Measurements from ENCODE around the gene ZFAND2B. TPM values are rescaled to one million over a fixed set of nuclear protein-coding genes. Genes with fewer than 3 reads are reported as not detected.

The ZFAND2B gene
- total RNA-seq, 1 experiment from 2014 or later = 16.4 TPM

DNA sequence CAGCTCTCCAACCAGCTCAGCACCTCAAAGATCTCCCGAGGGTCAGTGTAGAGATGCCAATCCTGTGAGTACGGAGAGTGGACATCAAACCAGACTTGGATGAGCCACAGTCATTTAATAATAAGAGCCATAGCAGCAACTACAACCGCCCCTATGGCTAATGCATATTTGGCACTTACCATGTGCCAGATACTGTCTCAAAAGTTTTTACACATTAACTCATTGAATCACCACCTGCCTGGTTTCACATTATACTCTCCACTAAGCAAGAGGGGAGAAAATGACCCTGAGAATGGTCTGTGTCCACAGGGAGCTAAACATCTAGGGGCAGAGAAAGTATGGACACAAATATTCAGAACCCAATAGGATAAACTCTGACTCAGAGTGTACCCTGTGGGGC, 32.4 kb upstream of the ZFAND2B start:
- peaks cover 8 to 27% (median 24%) of the 10 kb centered on the region in 3 experiments for H3K36me3 Mint-ChIP-seq (ENCODE audit: insufficient read depth in 1 of 3, low read depth in 3 of 3)

More for the DNA sequence above, 32.4 kb upstream of the ZFAND2B start:
- no peak overlapping the region for H3K14ac ChIP-seq (ENCODE audit: insufficient read depth, low read length)
- H3K9ac ChIP-seq (ENCODE audit: extremely low read depth, insufficient read length, low read length) = no peak overlapping the region
- no CpG with 5 or more reads among the region's 3 CpGs for WGBS (ENCODE audit: extremely low coverage, insufficient read length, low lambda C conversion rate)
- H3K23me2 ChIP-seq (ENCODE audit: insufficient read length, low read depth, low read length, poor library complexity, severe bottlenecking) = peaks cover 20% of the 10 kb centered on the region
- H4K8ac ChIP-seq (replicated peaks; ENCODE audit: insufficient read length, low read depth, low read length) = no peak overlapping the region
- H3K4ac ChIP-seq (ENCODE audit: low read depth, low read length) = no peak overlapping the region
- H3K79me2 ChIP-seq (ENCODE audit: insufficient read depth, low read length) = no peaks in the 10 kb centered on the region
- Mint-ChIP-seq H3K4me1 (peaks cover 15 to 19% of the 10 kb centered on the region in 2 experiments), H3K27me3 (ENCODE audit: low read depth) (no peaks in the 10 kb centered on the region; the same call in 1 of the 2 replicates), H3K27ac (no peak overlapping the region), H3K9me3 (no peaks in the 10 kb centered on the region; a peak in 2 of 5 replicates), H3K4me3 (no peak overlapping the region)
- H3K79me1 ChIP-seq (ENCODE audit: insufficient read depth, low read depth, low read length, poor library complexity, severe bottlenecking) = no peaks in the 10 kb centered on the region
- no peak overlapping the region for H3K23ac ChIP-seq (ENCODE audit: insufficient read length, low read depth, low read length)
- no peak overlapping the region for H2AFZ ChIP-seq (ENCODE audit: low read length)
- no peak overlapping the region for H4K91ac ChIP-seq (ENCODE audit: insufficient read length, low read depth, low read length)
- no peak overlapping the region for H2BK12ac ChIP-seq (ENCODE audit: insufficient read length, low read depth, low read length)
- 0 out of 2 replicates have a peak, but pooled peaks cover 3% of the 10 kb centered on the region for H3K4me1 ChIP-seq (ENCODE audit: insufficient read depth, low read length)
- H4K5ac ChIP-seq (ENCODE audit: insufficient read length, low read depth, low read length) = no peak overlapping the region
- no peak overlapping the region for H2BK15ac ChIP-seq (ENCODE audit: low read depth, low read length)
- H2AK5ac ChIP-seq (ENCODE audit: insufficient read length, low read length) = no peak overlapping the region
- no peak overlapping the region for H2BK5ac ChIP-seq (ENCODE audit: insufficient read length, low read length)
- H3K27me3 ChIP-seq (ENCODE audit: insufficient read depth, low read length) = no peaks in the 10 kb centered on the region
- H3T11ph ChIP-seq (ENCODE audit: low read length) = no peak overlapping the region
- H3K9me3 ChIP-seq (ENCODE audit: control insufficient read depth, low read depth, low read length) = no peaks in the 10 kb centered on the region
- no peak overlapping the region for H2BK120ac ChIP-seq (ENCODE audit: low read depth, low read length, poor library complexity, severe bottlenecking)
- no peak overlapping the region for H2BK20ac ChIP-seq (ENCODE audit: low read depth, low read length, poor library complexity, severe bottlenecking)
- DNase-seq = no peak
- H3K4me2 ChIP-seq (ENCODE audit: insufficient read depth, insufficient read length, low read length) = no peak overlapping the region
- H3K56ac ChIP-seq (ENCODE audit: insufficient read length, low read depth, low read length) = no peak overlapping the region
- H3K27ac ChIP-seq (ENCODE audit: insufficient read length, low read depth, low read length) = no peak overlapping the region
- no peaks in the 10 kb centered on the region for H4K20me1 ChIP-seq (ENCODE audit: control insufficient read depth, insufficient read depth, insufficient read length)
- H3K18ac ChIP-seq (ENCODE audit: insufficient read length, low read depth, low read length) = no peak overlapping the region
- TF ChIP-seq, protein P1, sequence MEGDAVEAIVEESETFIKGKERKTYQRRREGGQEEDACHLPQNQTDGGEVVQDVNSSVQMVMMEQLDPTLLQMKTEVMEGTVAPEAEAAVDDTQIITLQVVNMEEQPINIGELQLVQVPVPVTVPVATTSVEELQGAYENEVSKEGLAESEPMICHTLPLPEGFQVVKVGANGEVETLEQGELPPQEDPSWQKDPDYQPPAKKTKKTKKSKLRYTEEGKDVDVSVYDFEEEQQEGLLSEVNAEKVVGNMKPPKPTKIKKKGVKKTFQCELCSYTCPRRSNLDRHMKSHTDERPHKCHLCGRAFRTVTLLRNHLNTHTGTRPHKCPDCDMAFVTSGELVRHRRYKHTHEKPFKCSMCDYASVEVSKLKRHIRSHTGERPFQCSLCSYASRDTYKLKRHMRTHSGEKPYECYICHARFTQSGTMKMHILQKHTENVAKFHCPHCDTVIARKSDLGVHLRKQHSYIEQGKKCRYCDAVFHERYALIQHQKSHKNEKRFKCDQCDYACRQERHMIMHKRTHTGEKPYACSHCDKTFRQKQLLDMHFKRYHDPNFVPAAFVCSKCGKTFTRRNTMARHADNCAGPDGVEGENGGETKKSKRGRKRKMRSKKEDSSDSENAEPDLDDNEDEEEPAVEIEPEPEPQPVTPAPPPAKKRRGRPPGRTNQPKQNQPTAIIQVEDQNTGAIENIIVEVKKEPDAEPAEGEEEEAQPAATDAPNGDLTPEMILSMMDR (conservative IDR thresholded peaks at IDR 0.05) = no peak
